Measurements from ENCODE around the gene TRAT1.

Gene TRAT1

GRCh38 chr3:108861401-108861800, 38.8 kb downstream of the TRAT1 start:
- Histone ChIP-seq H3K4me3 (ENCODE audit: low read depth, low read length) (no peak overlapping the region), H3K9me3 (ENCODE audit: control insufficient read depth, insufficient read depth, low read depth, low read length) (no peaks in the 10 kb centered on the region), H3K4me1 (ENCODE audit: control insufficient read depth, insufficient read depth, low read length) (peaks cover 28% of the 10 kb centered on the region), H3K27me3 (ENCODE audit: control insufficient read depth, insufficient read depth, low read length) (no peaks in the 10 kb centered on the region), H3K27ac (ENCODE audit: low read depth, low read length) (no peak overlapping the region), H3K9ac (ENCODE audit: low read length) (no peak overlapping the region), H3K36me3 (ENCODE audit: control insufficient read depth, insufficient read depth, low read length) (no peaks in the 10 kb centered on the region)

- Histone ChIP-seq H3K9me3 (ENCODE audit: control insufficient read depth, insufficient read depth, low read depth, low read length) (no peaks in the 10 kb centered on the region), H3K9ac (ENCODE audit: low read length) (no peak overlapping the region), H3K4me3 (ENCODE audit: low read depth, low read length) (no peak overlapping the region), H3K27ac (ENCODE audit: low read depth, low read length) (no peak overlapping the region), H3K36me3 (ENCODE audit: control insufficient read depth, insufficient read depth, low read length) (no peaks in the 10 kb centered on the region), H3K4me1 (ENCODE audit: control insufficient read depth, insufficient read depth, low read length) (peaks cover 28% of the 10 kb centered on the region), H3K27me3 (ENCODE audit: control insufficient read depth, insufficient read depth, low read length) (no peaks in the 10 kb centered on the region)
These were observed 40.5 kb downstream of the TRAT1 start for GRCh38 chr3:108862865-108863798.

DNA sequence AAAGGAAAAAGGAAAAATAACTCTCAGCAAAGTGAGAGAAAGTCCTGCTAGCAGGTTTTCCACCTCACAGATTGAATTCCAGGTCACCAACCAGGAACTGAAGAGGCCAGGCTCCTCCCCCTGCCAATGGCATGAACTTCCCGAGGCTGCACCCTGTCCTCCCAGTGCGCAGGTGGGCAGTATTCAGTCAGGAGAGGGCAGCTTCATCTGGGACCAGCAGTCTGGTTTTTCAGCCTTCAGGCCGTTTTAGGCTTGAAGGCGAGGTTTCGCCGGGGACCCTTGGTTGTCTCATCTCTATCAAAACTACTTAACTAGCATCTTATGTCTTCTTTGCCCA, 41.2 kb downstream of the TRAT1 start:
- Histone ChIP-seq H3K36me3 (ENCODE audit: control insufficient read depth, insufficient read depth, low read length) (no peaks in the 10 kb centered on the region), H3K9ac (ENCODE audit: low read length) (no peak overlapping the region), H3K27ac (ENCODE audit: low read depth, low read length) (no peak overlapping the region)

GRCh38 chr3:108877901-108878300, 55.3 kb downstream of the TRAT1 start:
- Histone ChIP-seq H3K36me3 (ENCODE audit: control insufficient read depth, insufficient read depth, low read length) (no peaks in the 10 kb centered on the region), H3K27ac (ENCODE audit: low read depth, low read length) (no peak overlapping the region), H3K4me3 (ENCODE audit: low read depth, low read length) (no peak overlapping the region), H3K4me1 (ENCODE audit: control insufficient read depth, insufficient read depth, low read length) (no peaks in the 10 kb centered on the region), H3K9me3 (ENCODE audit: control insufficient read depth, insufficient read depth, low read depth, low read length) (no peaks in the 10 kb centered on the region), H3K27me3 (ENCODE audit: control insufficient read depth, insufficient read depth, low read length) (no peaks in the 10 kb centered on the region), H3K9ac (ENCODE audit: low read length) (no peak overlapping the region)

More for the DNA sequence above, 41.2 kb downstream of the TRAT1 start:
- H3K4me3 ChIP-seq (ENCODE audit: low read depth, low read length), result no peak overlapping the region
- peaks cover 28% of the 10 kb centered on the region for H3K4me1 ChIP-seq (ENCODE audit: control insufficient read depth, insufficient read depth, low read length)
- H3K9me3 ChIP-seq (ENCODE audit: control insufficient read depth, insufficient read depth, low read depth, low read length), result no peaks in the 10 kb centered on the region
- H3K27me3 ChIP-seq (ENCODE audit: control insufficient read depth, insufficient read depth, low read length), result no peaks in the 10 kb centered on the region

DNA sequence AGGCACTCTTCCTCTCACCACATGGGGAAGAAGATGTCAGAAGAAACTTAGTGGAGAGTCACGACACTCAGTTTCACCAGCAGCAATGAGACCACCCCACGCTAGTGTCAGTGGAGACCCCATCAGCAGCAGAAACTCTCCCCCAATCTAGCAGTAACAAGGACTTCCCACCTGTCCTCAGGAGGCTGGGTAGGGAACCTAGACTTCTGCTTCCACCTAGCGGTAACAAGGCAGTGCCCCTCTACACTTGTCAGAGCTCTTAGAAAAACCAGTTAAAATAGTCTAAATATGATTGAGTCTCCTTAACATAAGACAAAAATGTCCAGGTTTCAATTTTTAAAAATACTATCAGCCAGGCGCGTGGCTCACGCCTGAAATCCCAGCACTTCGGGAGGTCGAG, 57.3 kb downstream of the TRAT1 start:
- Histone ChIP-seq H3K4me3 (ENCODE audit: low read depth, low read length) (no peak overlapping the region), H3K36me3 (ENCODE audit: control insufficient read depth, insufficient read depth, low read length) (no peaks in the 10 kb centered on the region), H3K9me3 (ENCODE audit: control insufficient read depth, insufficient read depth, low read depth, low read length) (no peaks in the 10 kb centered on the region), H3K27me3 (ENCODE audit: control insufficient read depth, insufficient read depth, low read length) (no peaks in the 10 kb centered on the region), H3K4me1 (ENCODE audit: control insufficient read depth, insufficient read depth, low read length) (no peaks in the 10 kb centered on the region), H3K9ac (ENCODE audit: low read length) (no peak overlapping the region), H3K27ac (ENCODE audit: low read depth, low read length) (no peak overlapping the region)

DNA sequence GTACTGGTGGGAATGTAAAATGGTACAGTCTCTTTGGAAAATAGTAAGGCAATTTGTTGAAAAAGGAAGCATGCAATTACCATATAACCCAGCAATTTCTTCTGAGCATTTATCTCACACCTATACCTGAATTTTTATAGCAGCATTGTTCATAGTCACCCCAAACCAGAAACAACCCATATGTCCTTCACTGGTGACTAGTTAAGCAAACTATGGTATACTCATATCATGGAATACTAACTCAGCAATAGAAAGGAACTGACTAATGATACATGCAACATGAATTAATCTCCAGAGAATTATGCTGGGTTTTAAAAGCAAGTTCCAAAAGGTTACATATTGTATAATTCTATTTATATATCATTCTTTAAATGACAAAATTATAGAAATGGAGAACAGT, 60.2 kb downstream of the TRAT1 start:
- Histone ChIP-seq H3K36me3 (ENCODE audit: control insufficient read depth, insufficient read depth, low read length) (no peaks in the 10 kb centered on the region), H3K9me3 (ENCODE audit: control insufficient read depth, insufficient read depth, low read depth, low read length) (no peaks in the 10 kb centered on the region), H3K27ac (ENCODE audit: low read depth, low read length) (no peak overlapping the region), H3K4me1 (ENCODE audit: control insufficient read depth, insufficient read depth, low read length) (peaks cover 8% of the 10 kb centered on the region), H3K27me3 (ENCODE audit: control insufficient read depth, insufficient read depth, low read length) (no peaks in the 10 kb centered on the region), H3K4me3 (ENCODE audit: low read depth, low read length) (no peak overlapping the region), H3K9ac (ENCODE audit: low read length) (no peak overlapping the region)

DNA sequence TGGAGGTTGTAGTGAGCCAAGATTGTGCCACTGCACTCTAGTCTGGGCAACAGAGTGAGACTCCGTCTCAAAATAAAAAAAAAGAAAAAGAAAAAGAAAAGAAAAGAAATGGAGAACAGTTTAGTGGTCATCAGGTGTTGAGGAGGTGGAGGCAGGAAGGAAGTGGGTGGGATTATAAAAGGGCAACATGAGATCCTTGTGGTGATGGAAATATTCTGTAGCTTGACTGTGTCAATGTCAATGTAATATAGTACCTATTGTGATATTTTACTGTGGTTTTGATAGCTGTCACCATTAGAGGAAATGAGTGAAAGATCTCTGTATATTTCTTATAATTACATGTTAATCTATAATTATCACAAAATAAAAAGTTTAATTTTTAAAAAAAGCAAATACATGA, 60.8 kb downstream of the TRAT1 start:
- no peaks in the 10 kb centered on the region for H3K27me3 ChIP-seq (ENCODE audit: control insufficient read depth, insufficient read depth, low read length)
- no peak overlapping the region for H3K27ac ChIP-seq (ENCODE audit: low read depth, low read length)
- H3K9me3 ChIP-seq (ENCODE audit: control insufficient read depth, insufficient read depth, low read depth, low read length), result no peaks in the 10 kb centered on the region
- H3K4me1 ChIP-seq (ENCODE audit: control insufficient read depth, insufficient read depth, low read length), result peaks cover 11% of the 10 kb centered on the region
- H3K36me3 ChIP-seq (ENCODE audit: control insufficient read depth, insufficient read depth, low read length), result no peaks in the 10 kb centered on the region
- no peak overlapping the region for H3K9ac ChIP-seq (ENCODE audit: low read length)
- no peak overlapping the region for H3K4me3 ChIP-seq (ENCODE audit: low read depth, low read length)

DNA sequence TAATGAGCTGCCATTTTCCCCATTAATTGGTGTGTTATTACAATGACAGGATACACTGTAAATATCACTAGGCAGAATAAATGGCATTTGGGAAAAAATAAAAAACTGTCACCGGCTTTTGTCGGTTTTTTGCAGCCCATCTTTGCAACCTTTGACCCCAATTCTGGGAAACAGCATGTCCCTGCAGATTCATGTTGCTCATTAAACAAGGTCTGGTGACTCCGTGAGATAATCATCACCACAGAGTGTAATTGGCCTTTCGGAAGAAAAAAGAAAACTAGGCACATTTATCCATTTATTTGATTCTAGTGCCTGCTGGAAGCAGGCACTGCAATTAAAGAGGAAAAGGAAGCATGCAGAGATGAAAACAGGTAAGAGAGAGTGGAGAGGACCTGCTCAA, 64.5 kb downstream of the TRAT1 start:
- no peak overlapping the region for H3K27ac ChIP-seq (ENCODE audit: low read depth, low read length)
- no peaks in the 10 kb centered on the region for H3K9me3 ChIP-seq (ENCODE audit: control insufficient read depth, insufficient read depth, low read depth, low read length)
- peaks cover 11% of the 10 kb centered on the region for H3K4me1 ChIP-seq (ENCODE audit: control insufficient read depth, insufficient read depth, low read length)
- no peak overlapping the region for H3K9ac ChIP-seq (ENCODE audit: low read length)
- no peaks in the 10 kb centered on the region for H3K36me3 ChIP-seq (ENCODE audit: control insufficient read depth, insufficient read depth, low read length)
- H3K4me3 ChIP-seq (ENCODE audit: low read depth, low read length), result no peak overlapping the region
- H3K27me3 ChIP-seq (ENCODE audit: control insufficient read depth, insufficient read depth, low read length), result no peaks in the 10 kb centered on the region

DNA sequence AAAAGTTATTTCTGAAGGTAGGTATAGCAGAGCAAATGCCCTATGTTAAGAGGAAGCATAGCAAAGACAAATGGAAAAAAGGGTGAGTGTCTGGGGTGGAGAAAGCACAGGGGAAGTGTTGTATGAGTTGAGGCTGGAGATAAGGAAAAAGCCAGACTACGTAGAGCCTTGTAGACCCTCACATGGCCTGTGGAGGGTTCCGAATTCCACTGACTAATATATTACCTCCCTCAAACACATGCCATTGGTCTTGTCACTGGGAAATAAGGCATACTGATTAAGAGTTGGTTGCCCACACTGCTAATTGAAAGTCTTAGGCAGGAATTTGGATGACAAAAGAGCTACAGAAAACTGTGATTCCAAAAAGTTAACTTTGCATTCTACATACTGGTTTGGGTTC, 65.2 kb downstream of the TRAT1 start:
- Histone ChIP-seq H3K9me3 (ENCODE audit: control insufficient read depth, insufficient read depth, low read depth, low read length) (no peaks in the 10 kb centered on the region), H3K36me3 (ENCODE audit: control insufficient read depth, insufficient read depth, low read length) (no peaks in the 10 kb centered on the region), H3K27me3 (ENCODE audit: control insufficient read depth, insufficient read depth, low read length) (no peaks in the 10 kb centered on the region), H3K4me1 (ENCODE audit: control insufficient read depth, insufficient read depth, low read length) (peaks cover 11% of the 10 kb centered on the region), H3K9ac (ENCODE audit: low read length) (no peak overlapping the region), H3K27ac (ENCODE audit: low read depth, low read length) (no peak overlapping the region), H3K4me3 (ENCODE audit: low read depth, low read length) (no peak overlapping the region)

DNA sequence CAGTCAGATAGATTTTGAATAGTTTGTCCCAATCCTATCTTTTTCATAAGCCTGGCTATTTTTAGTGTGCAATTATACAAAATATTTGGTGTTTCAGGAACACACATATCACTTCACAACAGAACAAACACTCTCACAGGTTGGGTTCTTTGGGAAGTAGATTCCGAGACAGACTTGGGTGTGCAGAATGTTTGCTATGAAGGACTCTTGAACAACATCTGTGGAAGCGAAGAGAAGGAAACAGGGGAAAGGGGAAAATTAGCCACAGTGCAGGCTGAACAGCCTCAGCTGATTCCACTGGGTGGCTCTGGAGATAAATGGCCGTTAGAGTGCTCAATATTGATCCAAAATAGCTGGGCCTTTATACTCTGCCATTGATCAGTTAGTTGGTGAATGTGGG, 69.2 kb downstream of the TRAT1 start:
- H3K9me3 ChIP-seq (ENCODE audit: control insufficient read depth, insufficient read depth, low read depth, low read length), result no peaks in the 10 kb centered on the region
- peaks cover 11% of the 10 kb centered on the region for H3K4me1 ChIP-seq (ENCODE audit: control insufficient read depth, insufficient read depth, low read length)
- H3K4me3 ChIP-seq (ENCODE audit: low read depth, low read length), result no peak overlapping the region
- H3K9ac ChIP-seq (ENCODE audit: low read length), result no peak overlapping the region
- H3K27ac ChIP-seq (ENCODE audit: low read depth, low read length), result no peak overlapping the region
- H3K27me3 ChIP-seq (ENCODE audit: control insufficient read depth, insufficient read depth, low read length), result no peaks in the 10 kb centered on the region
- H3K36me3 ChIP-seq (ENCODE audit: control insufficient read depth, insufficient read depth, low read length), result no peaks in the 10 kb centered on the region

GRCh38 chr3:108894981-108895380, 72.4 kb downstream of the TRAT1 start:
- Histone ChIP-seq H3K27me3 (ENCODE audit: control insufficient read depth, insufficient read depth, low read length) (no peaks in the 10 kb centered on the region), H3K4me1 (ENCODE audit: control insufficient read depth, insufficient read depth, low read length) (no peaks in the 10 kb centered on the region), H3K4me3 (ENCODE audit: low read depth, low read length) (no peak overlapping the region), H3K9ac (ENCODE audit: low read length) (no peak overlapping the region), H3K9me3 (ENCODE audit: control insufficient read depth, insufficient read depth, low read depth, low read length) (no peaks in the 10 kb centered on the region), H3K36me3 (ENCODE audit: control insufficient read depth, insufficient read depth, low read length) (no peaks in the 10 kb centered on the region), H3K27ac (ENCODE audit: low read depth, low read length) (no peak overlapping the region)
